ENCODE results near the gene EZR.

The EZR gene

GRCh38 chr6:158776737-158777136 lies 42.4 kb downstream of the EZR start:
- no peak for DNase-seq (ENCODE audit: low read depth, low spot score)

DNA sequence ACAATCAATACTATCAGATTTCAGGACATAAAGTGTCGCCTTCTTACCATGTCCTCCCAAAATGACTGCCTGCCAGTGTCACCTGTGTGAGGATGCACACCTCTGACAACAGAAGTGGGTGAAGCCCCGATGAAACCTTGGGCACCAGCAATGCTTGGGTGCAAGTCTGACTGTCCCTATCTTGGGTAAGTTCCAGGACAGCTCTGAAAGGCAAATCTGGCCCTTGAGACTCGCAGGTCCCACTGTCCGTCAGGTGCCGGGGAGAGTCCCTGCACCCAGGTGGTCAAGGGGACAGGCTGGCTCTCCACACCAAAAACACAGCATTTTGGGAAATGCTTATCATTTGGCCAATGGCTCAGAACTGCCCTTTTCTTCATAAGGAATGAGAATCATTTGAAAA lies 43.3 kb downstream of the EZR start:
- no peak for DNase-seq (ENCODE audit: low read depth, low spot score)

DNA sequence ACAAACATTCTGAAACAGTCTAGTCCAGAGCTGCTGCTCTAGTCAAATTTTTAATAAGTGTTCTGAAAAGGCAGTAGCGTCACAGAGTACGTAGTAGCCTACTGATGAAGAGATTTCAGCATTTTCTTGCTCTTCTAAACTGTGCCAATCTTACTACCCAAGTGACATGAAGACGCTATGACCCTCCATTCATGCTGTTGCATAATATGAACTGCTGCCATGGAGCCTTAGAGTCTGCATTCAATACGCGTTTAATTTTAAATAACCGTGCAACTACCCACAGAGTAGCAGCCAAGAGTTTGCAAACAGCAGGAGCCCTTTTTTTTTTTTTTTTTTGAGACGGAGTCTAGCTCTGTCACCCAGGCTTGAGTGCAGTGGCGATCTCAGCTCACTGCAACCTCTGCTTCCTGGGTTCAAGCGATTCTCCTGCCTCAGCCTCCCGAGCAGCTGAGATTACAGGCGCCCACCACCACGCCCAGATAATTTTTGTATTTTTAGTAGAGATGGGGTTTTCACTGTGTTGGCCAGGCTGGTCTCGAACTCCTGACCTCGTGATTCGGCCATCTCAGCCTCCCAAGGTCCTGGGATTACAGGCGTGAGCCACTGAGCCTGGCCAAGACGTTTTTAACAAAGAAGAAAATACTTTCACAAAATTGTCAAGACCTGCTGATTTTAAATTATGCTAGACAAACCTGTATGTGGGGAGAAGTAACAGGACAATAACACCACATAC lies 44.3 kb downstream of the EZR start:
- no peak for DNase-seq (ENCODE audit: low read depth, low spot score)

DNA sequence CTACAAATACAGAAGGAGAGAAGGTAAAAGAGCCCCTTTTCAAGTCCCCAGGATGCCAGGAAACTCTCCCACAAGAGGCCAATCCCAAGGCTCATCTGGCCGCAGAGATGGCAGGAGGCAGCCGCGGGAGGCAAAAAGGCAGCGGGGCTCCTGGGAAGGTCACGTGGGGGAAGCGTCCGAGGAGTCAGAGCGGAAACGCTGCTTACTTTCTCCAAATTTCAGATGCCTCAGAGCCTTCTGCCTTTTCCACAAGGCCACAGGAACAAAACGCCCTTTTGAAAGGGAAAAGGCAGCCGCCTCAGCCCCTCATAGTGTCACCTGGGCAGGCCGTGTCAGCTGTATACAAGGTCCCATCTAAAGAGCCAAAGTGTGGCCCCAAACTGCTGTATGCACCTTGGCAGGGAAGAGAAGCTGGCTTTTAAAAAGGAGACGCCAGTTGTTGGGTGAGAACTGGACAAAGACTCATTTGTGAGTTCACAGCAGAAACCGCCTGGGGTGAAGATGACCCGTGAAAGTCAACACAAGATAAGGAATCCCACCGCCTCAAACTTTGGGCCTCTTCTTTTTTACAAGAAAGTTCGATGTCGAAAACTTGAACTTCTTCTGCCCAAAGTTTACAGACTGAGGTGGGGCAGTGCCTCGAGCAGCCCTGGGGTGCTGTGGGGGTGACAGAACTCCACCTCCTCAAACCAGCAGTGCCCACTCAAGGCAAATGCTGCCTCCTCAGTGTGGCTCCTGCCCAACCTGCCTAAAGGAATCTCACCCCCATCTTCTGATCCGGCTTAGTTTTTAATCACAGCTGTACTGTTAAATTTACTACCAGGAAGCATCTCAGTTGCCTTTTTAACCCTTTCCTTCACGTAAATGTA lies 45.4 kb downstream of the EZR start:
- no peak for DNase-seq (ENCODE audit: low read depth, low spot score)

- no peak for DNase-seq (ENCODE audit: low read depth, low spot score)
Observed at GRCh38 chr6:158772851-158773371, 46.3 kb downstream of the EZR start.

GRCh38 chr6:158772172-158772571 lies 47.0 kb downstream of the EZR start:
- DNase-seq (ENCODE audit: low read depth, low spot score) = no peak

- DNase-seq (ENCODE audit: low read depth, low spot score) = no peak
Observed at GRCh38 chr6:158771399-158772152, 47.6 kb downstream of the EZR start.

GRCh38 chr6:158770533-158771330 lies 48.4 kb downstream of the EZR start:
- peak; percentile 33 for DNase-seq (ENCODE audit: low read depth, low spot score)

DNA sequence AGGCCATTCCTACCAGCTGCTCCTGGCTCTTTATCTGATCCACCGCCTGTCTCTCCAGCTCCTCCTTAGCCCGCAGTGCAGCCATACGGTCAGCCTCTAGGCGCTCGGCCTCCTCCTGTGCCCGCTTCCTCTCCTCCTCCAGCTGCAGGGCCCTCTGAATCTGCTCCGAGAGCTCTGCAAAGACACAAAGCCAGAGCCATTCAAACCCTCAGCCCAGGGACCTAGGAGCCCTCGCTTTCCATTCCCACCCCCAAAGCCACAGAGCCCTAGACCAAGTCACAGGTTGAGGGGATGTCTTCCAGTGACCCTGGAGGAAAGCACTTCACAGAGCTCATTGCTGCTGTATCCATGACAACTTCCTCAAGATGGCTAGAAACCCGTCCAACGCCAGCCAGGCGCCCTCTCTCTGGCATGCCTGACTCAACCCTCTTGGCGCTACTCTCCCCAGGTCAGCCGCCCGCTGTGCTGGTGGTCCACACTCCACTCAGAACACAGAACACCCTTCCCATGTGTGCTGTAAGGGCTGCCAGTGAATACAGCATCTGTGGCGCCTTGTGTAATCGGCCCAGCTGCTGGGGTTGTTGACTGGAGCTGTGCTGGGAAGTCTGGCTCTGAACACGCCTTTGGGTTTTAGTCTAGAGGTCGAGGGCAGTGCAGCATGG lies 49.3 kb downstream of the EZR start:
- peak; percentile 52 for DNase-seq (ENCODE audit: low read depth, low spot score)

GRCh38 chr6:158769234-158769770 lies 49.9 kb downstream of the EZR start:
- no peak for DNase-seq (ENCODE audit: low read depth, low spot score)

DNA sequence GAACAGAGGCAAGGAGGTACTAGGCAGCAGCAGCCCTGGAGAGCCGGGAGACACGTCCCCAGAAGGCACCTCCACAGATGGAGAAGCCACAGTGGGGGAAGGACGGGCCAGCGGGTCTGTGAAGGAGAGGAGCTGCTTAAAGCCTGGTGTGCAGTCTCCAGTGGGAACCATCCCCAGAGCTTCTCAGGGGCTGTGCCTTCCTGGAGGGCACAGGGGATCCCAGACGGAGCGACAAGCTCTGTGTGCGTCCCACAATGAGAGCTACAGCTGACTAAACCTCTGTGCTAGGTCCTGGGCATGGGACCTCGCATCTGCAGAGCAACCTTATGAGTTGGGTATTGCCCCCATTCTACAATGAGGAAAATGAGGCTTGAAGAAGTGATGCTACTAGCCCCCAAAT lies 50.7 kb downstream of the EZR start:
- no peak for DNase-seq (ENCODE audit: low read depth, low spot score)

DNA sequence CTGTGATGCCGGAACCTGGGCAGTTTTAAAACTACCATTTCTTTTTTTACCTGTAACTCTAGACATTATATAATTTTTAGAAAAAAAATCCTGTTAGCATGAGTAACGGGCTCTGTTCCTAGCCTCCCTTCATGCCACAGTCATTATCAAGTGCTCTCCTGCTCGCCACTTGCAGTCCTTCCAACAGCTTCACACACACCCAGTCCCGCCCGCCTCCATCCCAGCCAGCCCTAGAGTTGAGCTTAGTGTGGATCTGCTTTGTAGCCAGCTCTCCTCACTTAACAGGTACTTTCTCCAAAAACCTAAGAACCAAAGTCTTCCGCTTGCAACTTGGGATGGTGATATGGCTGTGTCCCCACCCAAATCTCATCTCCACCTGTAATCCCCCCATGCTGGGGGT lies 51.5 kb downstream of the EZR start:
- no peak for DNase-seq (ENCODE audit: low read depth, low spot score)

GRCh38 chr6:158766621-158767455 lies 52.3 kb downstream of the EZR start:
- DNase-seq (ENCODE audit: low read depth, low spot score) = no peak

DNA sequence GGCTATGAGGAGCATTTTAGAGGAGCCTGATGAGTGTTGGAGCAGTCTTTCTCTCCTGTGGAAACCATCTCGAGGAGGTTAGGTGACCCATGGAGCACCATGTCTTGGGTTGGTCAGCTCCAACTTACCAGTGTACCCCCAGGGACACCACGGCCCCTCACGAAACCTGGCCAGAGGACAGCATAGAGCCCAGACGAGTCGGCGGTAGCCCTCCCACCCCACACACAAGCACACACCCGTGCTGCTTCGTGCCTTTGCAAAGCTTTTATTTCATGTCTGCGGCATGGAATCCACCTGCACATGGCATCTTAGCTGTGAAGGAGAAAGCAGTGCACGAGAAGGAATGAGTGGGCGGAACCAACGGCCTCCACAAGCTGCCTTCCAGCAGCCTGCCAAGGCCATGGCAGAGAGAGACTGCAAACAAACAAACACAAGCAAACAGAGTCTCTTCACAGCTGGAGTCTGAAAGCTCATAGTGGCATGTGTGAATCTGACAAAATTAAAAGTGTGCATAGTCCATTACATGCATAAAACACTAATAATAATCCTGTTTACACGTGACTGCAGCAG lies 53.6 kb downstream of the EZR start:
- no peak for DNase-seq (ENCODE audit: low read depth, low spot score)

- no peak for DNase-seq (ENCODE audit: low read depth, low spot score)
Observed at GRCh38 chr6:158764926-158765325, 54.2 kb downstream of the EZR start.

DNA sequence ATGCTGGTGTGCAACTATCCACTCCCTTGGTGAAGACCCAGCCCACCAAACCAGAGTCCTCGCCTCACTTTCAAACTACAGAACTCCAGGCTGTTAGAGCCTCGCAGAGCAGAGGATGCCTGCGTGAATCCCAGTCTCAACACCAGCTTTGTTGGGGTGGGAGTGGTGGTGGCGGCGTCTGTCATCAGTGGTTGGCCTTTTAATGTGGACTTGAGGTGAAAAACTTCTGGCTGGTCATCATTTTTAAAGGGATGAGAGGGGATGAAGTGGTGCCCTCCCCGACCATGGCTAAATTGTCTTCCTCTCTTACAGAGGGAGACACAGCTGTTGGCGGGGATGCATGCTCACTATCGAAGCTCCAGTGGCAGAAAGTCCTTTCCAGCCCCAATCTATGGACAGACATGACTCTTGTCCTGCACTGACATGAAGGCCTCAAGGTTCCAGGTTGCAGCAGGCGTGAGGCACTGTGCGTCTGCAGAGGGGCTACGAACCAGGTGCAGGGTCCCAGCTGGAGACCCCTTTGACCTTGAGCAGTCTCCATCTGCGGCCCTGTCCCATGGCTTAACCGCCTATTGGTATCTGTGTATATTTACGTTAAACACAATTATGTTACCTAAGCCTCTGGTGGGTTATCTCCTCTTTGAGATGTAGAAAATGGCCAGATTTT lies 54.9 kb downstream of the EZR start:
- DNase-seq (ENCODE audit: low read depth, low spot score) = no peak

- no peak for DNase-seq (ENCODE audit: low read depth, low spot score)
Observed at GRCh38 chr6:158763434-158764182, 55.6 kb downstream of the EZR start.

All from astrocyte of the hippocampus (primary cell).